ENCODE measurements around the gene RETREG3. TPM values are rescaled to one million over a fixed set of nuclear protein-coding genes. Genes with fewer than 3 reads are reported as not detected.
A peak's percentile ranks its signal among the peaks of the same experiment; 100 is the strongest.

RETREG3 gene
- total and polyA plus RNA-seq, 9 of the 15 experiments (the other 6 are each of a cell fraction or from before 2014, with no cell fraction given), result 4.1 to 39.0 (median 16.9) TPM

- TF ChIP-seq TSHZ1 (CRISPR knock-in tag; IDR thresholded peaks at IDR 0.05) (no peak), POLR2H (tag; IDR thresholded peaks at IDR 0.05; ENCODE audit: low read depth) (no peak), CBFA2T3 (IDR thresholded peaks at IDR 0.05) (no peak; the same call in 1 of the 2 replicates), EGR1 (conservative IDR thresholded peaks at IDR 0.05) (peak; percentile 97), RNF2 (IDR thresholded peaks at IDR 0.05) (no peak), HEY1 (CRISPR knock-in tag; IDR thresholded peaks at IDR 0.05; ENCODE audit: borderline replicate concordance) (no peak), BMI1 (IDR thresholded peaks at IDR 0.05; ENCODE audit: low read length) (no peak), SP2 (IDR thresholded peaks at IDR 0.05; ENCODE audit: extremely low read depth, low read depth, low read length, poor library complexity, severe bottlenecking) (no peak), ILF3 (IDR thresholded peaks at IDR 0.05; ENCODE audit: borderline replicate concordance) (no peak), E2F5 (CRISPR knock-in tag; IDR thresholded peaks at IDR 0.05) (no peak), FOS (IDR thresholded peaks at IDR 0.05; ENCODE audit: extremely low read depth, insufficient read length) (no peak), TAF1 (IDR thresholded peaks at IDR 0.05; ENCODE audit: control insufficient read depth, extremely low read depth, insufficient read depth, low read length, severe bottlenecking) (peak; percentile 23), FOXP1 (CRISPR knock-in tag; IDR thresholded peaks at IDR 0.05) (0 out of 2 replicates have a peak, but pooled peaks have one; percentile 55), BCOR (IDR thresholded peaks at IDR 0.05) (no peak), ESRRA (IDR thresholded peaks at IDR 0.05; ENCODE audit: borderline replicate concordance, low read depth) (0 out of 2 replicates have a peak, but pooled peaks have one; percentile 33), DMBX1 (CRISPR knock-in tag; IDR thresholded peaks at IDR 0.05; ENCODE audit: borderline replicate concordance) (no peak), CGGBP1 (CRISPR knock-in tag; IDR thresholded peaks at IDR 0.05) (no peak), ZNF354B (CRISPR knock-in tag; IDR thresholded peaks at IDR 0.05) (no peak), SNRNP70 (optimal IDR thresholded peaks at IDR 0.05; ENCODE audit: low read depth, low read length) (no peak), MEF2A (IDR thresholded peaks at IDR 0.05; ENCODE audit: control insufficient read depth, low read depth, low read length) (no peak), ZBTB11 (CRISPR knock-in tag; IDR thresholded peaks at IDR 0.05) (no peak)
Observed at GRCh38 chr17:42553161-42553818, 55.9 kb downstream of the RETREG3 start (continued).
